ENCODE measurements around the gene FTO. TPM values are rescaled to one million over a fixed set of nuclear protein-coding genes. Genes with fewer than 3 reads are reported as not detected.

FTO gene
- total and polyA plus RNA-seq, 7 experiments from 2014 or later: 47.2 to 104 (median 58.3) TPM

GRCh38 chr16:54194334-54194743, 490.4 kb downstream of the FTO start:
- POLR2A ChIA-PET: no interaction called here
- peaks cover 3 to 23% (median 7%) of the 10 kb centered on the region in 11 donors for H3K9me3 Mint-ChIP-seq
- DNase-seq (no peak), ATAC-seq (no peak)
- Histone ChIP-seq H3K9me3 (ENCODE audit: control insufficient read depth in 2 of 3, low read length in 3 of 3) (peaks cover 0 to 3% (median 0%) of the 10 kb centered on the region in 3 experiments), H3K27me3 (ENCODE audit: control insufficient read depth in 2 of 2, insufficient read depth in 2 of 2, low read length in 2 of 2) (no peaks in the 10 kb centered on the region), H3K4me3 (ENCODE audit: low read length) (no peak overlapping the region), H3K27ac (ENCODE audit: low read depth, low read length) (no peak overlapping the region), H3K36me3 (ENCODE audit: control insufficient read depth in 2 of 3, insufficient read depth in 3 of 3, low read length in 3 of 3) (no peaks in the 10 kb centered on the region), H3K4me1 (ENCODE audit: control insufficient read depth in 2 of 2, insufficient read depth in 2 of 2, low read length in 2 of 2) (no peaks in the 10 kb centered on the region)
- no peak overlapping the region for H3K4me3 Mint-ChIP-seq
- peaks cover 2 to 36% (median 26%) of the 10 kb centered on the region in 5 donors for H3K27me3 Mint-ChIP-seq
- no peak overlapping the region for H3K27ac Mint-ChIP-seq
- CTCF ChIA-PET: no interaction called here
- peaks cover 0 to 4% (median 0%) of the 10 kb centered on the region in 7 donors for H3K4me1 Mint-ChIP-seq
- H3K36me3 Mint-ChIP-seq: peaks cover 0 to 12% (median 0%) of the 10 kb centered on the region in 5 donors
- intact Hi-C loops (cut with micrococcal nuclease): no loop called here

DNA sequence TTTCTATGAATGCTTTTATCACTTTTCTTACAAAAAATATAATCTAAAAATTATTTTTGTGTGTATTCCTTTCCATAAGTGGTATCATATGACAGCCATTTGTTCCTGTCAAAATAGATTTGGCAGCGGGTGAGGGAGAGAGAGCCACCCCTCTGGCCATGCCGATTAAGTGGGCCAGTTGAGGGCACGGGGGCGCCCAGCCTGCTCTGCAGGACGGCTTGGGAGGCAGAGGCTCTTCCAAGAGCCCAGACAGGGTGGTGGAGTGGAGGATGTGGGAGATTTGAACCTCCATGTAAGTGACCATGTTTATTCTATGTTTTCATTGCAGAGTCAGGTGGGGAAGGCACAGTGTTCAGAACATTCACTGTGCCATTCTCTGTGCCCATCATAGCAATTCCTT, 493.8 kb downstream of the FTO start:
- Mint-ChIP-seq H3K27me3 (peaks cover 0 to 26% (median 7%) of the 10 kb centered on the region in 5 donors), H3K4me1 (peaks cover 0 to 4% (median 0%) of the 10 kb centered on the region in 7 donors), H3K27ac (no peak overlapping the region), H3K9me3 (peaks cover 0 to 10% (median 3%) of the 10 kb centered on the region in 11 donors), H3K4me3 (no peak overlapping the region), H3K36me3 (peaks cover 0 to 4% (median 0%) of the 10 kb centered on the region in 5 donors)
- ChIA-PET POLR2A (no interaction called here), CTCF (no interaction called here)
- H3K27me3 ChIP-seq (ENCODE audit: control insufficient read depth in 2 of 2, insufficient read depth in 2 of 2, low read length in 2 of 2): no peaks in the 10 kb centered on the region
- no peak for ATAC-seq
- H3K4me3 ChIP-seq (ENCODE audit: low read length): no peak overlapping the region
- H3K36me3 ChIP-seq (ENCODE audit: control insufficient read depth in 2 of 3, insufficient read depth in 3 of 3, low read length in 3 of 3): no peaks in the 10 kb centered on the region
- no peak overlapping the region for H3K27ac ChIP-seq (ENCODE audit: low read depth, low read length)
- intact Hi-C loops (cut with micrococcal nuclease): no loop called here
- DNase-seq: no peak
- no peaks in the 10 kb centered on the region for H3K4me1 ChIP-seq (ENCODE audit: control insufficient read depth in 2 of 2, insufficient read depth in 2 of 2, low read length in 2 of 2)
- H3K9me3 ChIP-seq (ENCODE audit: control insufficient read depth in 2 of 3, low read length in 3 of 3): peaks cover 0 to 3% (median 0%) of the 10 kb centered on the region in 3 experiments

GRCh38 chr16:54199487-54200160, 495.7 kb downstream of the FTO start:
- Histone ChIP-seq H3K4me1 (ENCODE audit: control insufficient read depth in 2 of 2, insufficient read depth in 2 of 2, low read length in 2 of 2) (no peaks in the 10 kb centered on the region), H3K36me3 (ENCODE audit: control insufficient read depth in 2 of 3, insufficient read depth in 3 of 3, low read length in 3 of 3) (no peaks in the 10 kb centered on the region), H3K27ac (ENCODE audit: low read depth, low read length) (no peak overlapping the region), H3K4me3 (ENCODE audit: low read length) (no peak overlapping the region), H3K27me3 (ENCODE audit: control insufficient read depth in 2 of 2, insufficient read depth in 2 of 2, low read length in 2 of 2) (no peaks in the 10 kb centered on the region), H3K9me3 (ENCODE audit: control insufficient read depth in 2 of 3, low read length in 3 of 3) (no peaks in the 10 kb centered on the region)
- Mint-ChIP-seq H3K27ac (no peak overlapping the region), H3K4me3 (no peak overlapping the region), H3K9me3 (peaks cover 0 to 5% (median 2%) of the 10 kb centered on the region in 11 donors), H3K27me3 (peaks cover 0 to 31% (median 0%) of the 10 kb centered on the region in 5 donors), H3K36me3 (no peaks in the 10 kb centered on the region), H3K4me1 (no peaks in the 10 kb centered on the region)
- intact Hi-C loops (cut with micrococcal nuclease): no loop called here
- DNase-seq: no peak
- ChIA-PET POLR2A (no interaction called here), CTCF (no interaction called here)
- ATAC-seq: no peak

DNA sequence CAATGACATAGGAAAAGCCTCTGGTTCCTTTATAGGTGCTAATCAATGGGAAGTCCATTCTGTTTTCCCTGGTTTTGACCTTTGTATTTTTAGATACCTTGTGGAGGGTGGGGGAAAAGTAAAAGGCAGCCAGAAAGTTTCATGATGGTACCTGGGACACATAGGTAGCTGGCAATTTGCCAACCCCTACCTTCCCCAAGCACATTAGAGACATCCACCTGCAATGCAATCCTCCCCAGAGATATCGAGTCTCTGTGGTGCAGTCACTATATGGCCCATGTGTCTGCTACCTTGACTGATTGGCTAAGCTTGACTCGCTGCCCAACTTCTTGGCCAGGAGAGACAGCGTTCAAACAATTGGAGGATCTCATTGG, 496.2 kb downstream of the FTO start:
- peaks cover 0 to 5% (median 2%) of the 10 kb centered on the region in 11 donors for H3K9me3 Mint-ChIP-seq
- intact Hi-C loops (cut with micrococcal nuclease): no loop called here
- H3K27ac Mint-ChIP-seq: no peak overlapping the region
- peaks cover 0 to 31% (median 0%) of the 10 kb centered on the region in 5 donors for H3K27me3 Mint-ChIP-seq
- no peaks in the 10 kb centered on the region for H3K27me3 ChIP-seq (ENCODE audit: control insufficient read depth in 2 of 2, insufficient read depth in 2 of 2, low read length in 2 of 2)
- H3K9me3 ChIP-seq (ENCODE audit: control insufficient read depth in 2 of 3, low read length in 3 of 3): no peaks in the 10 kb centered on the region
- DNase-seq (no peak), ATAC-seq (no peak)
- POLR2A ChIA-PET: no interaction called here
- H3K4me3 ChIP-seq (ENCODE audit: low read length): no peak overlapping the region
- H3K4me1 Mint-ChIP-seq: no peaks in the 10 kb centered on the region
- H3K36me3 Mint-ChIP-seq: no peaks in the 10 kb centered on the region
- CTCF ChIA-PET: no interaction called here
- H3K4me3 Mint-ChIP-seq: no peak overlapping the region
- H3K36me3 ChIP-seq (ENCODE audit: control insufficient read depth in 2 of 3, insufficient read depth in 3 of 3, low read length in 3 of 3): no peaks in the 10 kb centered on the region
- no peak overlapping the region for H3K27ac ChIP-seq (ENCODE audit: low read depth, low read length)
- no peaks in the 10 kb centered on the region for H3K4me1 ChIP-seq (ENCODE audit: control insufficient read depth in 2 of 2, insufficient read depth in 2 of 2, low read length in 2 of 2)

DNA sequence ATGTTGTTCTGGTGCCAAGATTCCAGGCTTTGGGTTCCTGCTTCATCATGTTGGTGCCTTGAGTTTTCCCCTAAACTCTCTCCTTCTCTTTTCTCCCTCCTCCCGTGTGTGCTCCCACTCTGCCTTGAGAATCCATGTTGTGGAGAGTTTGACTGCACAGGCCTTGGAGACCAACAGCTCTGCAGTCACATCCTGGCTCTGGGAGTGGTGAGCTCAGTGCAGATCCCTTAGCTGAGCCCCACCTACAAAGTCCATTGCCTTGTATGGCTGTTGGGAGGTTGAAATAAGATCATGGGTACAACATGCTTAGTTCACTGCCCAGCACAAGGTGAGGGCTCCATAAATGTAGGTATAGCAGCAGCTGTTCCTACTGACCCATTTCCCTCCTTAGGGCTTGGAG, 496.8 kb downstream of the FTO start:
- DNase-seq (no peak), ATAC-seq (no peak)
- H3K9me3 Mint-ChIP-seq: peaks cover 0 to 5% (median 2%) of the 10 kb centered on the region in 11 donors
- H3K36me3 ChIP-seq (ENCODE audit: control insufficient read depth in 2 of 3, insufficient read depth in 3 of 3, low read length in 3 of 3): no peaks in the 10 kb centered on the region
- ChIA-PET CTCF (no interaction called here), POLR2A (no interaction called here)
- no peak overlapping the region for H3K4me3 ChIP-seq (ENCODE audit: low read length)
- H3K27me3 ChIP-seq (ENCODE audit: control insufficient read depth in 2 of 2, insufficient read depth in 2 of 2, low read length in 2 of 2): no peaks in the 10 kb centered on the region
- no peaks in the 10 kb centered on the region for H3K4me1 ChIP-seq (ENCODE audit: control insufficient read depth in 2 of 2, insufficient read depth in 2 of 2, low read length in 2 of 2)
- no peaks in the 10 kb centered on the region for H3K36me3 Mint-ChIP-seq
- no peak overlapping the region for H3K4me3 Mint-ChIP-seq
- H3K27ac ChIP-seq (ENCODE audit: low read depth, low read length): no peak overlapping the region
- no peaks in the 10 kb centered on the region for H3K4me1 Mint-ChIP-seq
- intact Hi-C loops (cut with micrococcal nuclease): no loop called here
- no peak overlapping the region for H3K27ac Mint-ChIP-seq
- peaks cover 0 to 31% (median 0%) of the 10 kb centered on the region in 5 donors for H3K27me3 Mint-ChIP-seq
- H3K9me3 ChIP-seq (ENCODE audit: control insufficient read depth in 2 of 3, low read length in 3 of 3): no peaks in the 10 kb centered on the region

- H3K9me3 Mint-ChIP-seq: peaks cover 0 to 5% (median 2%) of the 10 kb centered on the region in 11 donors
- H3K27ac Mint-ChIP-seq: no peak overlapping the region
- Histone ChIP-seq H3K9me3 (ENCODE audit: control insufficient read depth in 2 of 3, low read length in 3 of 3) (no peaks in the 10 kb centered on the region), H3K4me1 (ENCODE audit: control insufficient read depth in 2 of 2, insufficient read depth in 2 of 2, low read length in 2 of 2) (no peaks in the 10 kb centered on the region), H3K27ac (ENCODE audit: low read depth, low read length) (no peak overlapping the region), H3K4me3 (ENCODE audit: low read length) (no peak overlapping the region), H3K27me3 (ENCODE audit: control insufficient read depth in 2 of 2, insufficient read depth in 2 of 2, low read length in 2 of 2) (no peaks in the 10 kb centered on the region), H3K36me3 (ENCODE audit: control insufficient read depth in 2 of 3, insufficient read depth in 3 of 3, low read length in 3 of 3) (no peaks in the 10 kb centered on the region)
- no peak for DNase-seq
- H3K4me3 Mint-ChIP-seq: no peak overlapping the region
- intact Hi-C loops (cut with micrococcal nuclease): no loop called here
- ChIA-PET POLR2A (no interaction called here), CTCF (no interaction called here)
- peaks cover 0 to 32% (median 0%) of the 10 kb centered on the region in 5 donors for H3K27me3 Mint-ChIP-seq
- ATAC-seq: no peak
- no peaks in the 10 kb centered on the region for H3K36me3 Mint-ChIP-seq
- no peaks in the 10 kb centered on the region for H3K4me1 Mint-ChIP-seq
Measured at GRCh38 chr16:54201200-54201599, 497.2 kb downstream of the FTO start.

All from naive thymus-derived CD4-positive, alpha-beta T cell (primary cell).